K562 (cell line): Measurements from ENCODE around the gene PPRC1.

Experiments used
- CTCF ChIP-seq, 3 experiments: IDR thresholded peaks in 2 of 3; conservative IDR thresholded peaks in 1 of 3; 2 replicates each; pipeline ENCODE4 v1.5.1; 2011 to 2012; ENCODE audit warnings: low read length in 3 of 3, mild to moderate bottlenecking in 3 of 3, control low read depth in 2 of 3, improper control_type of control experiment in 1 of 3, inconsistent platforms in 1 of 3, low read depth in 1 of 3, mixed read lengths in 1 of 3, moderate library complexity in 1 of 3; ENCODE audit not compliant: insufficient read depth in 2 of 3
- ESRRA ChIP-seq: fragments of 450-650 bp; IDR thresholded peaks from 2 replicates; pipeline ENCODE4 v1.6.1; 2014; ENCODE audit warnings: low read depth, mild to moderate bottlenecking, moderate library complexity, borderline replicate concordance
- MAX ChIP-seq: sonication (generic); formaldehyde crosslinking; IDR thresholded peaks from 2 replicates; pipeline ENCODE4 v1.9.0; 2022; ENCODE audit warnings: mild to moderate bottlenecking, missing genetic modification reagents
- MTF1 ChIP-seq: fragments of 250-450 bp; sonication (Bioruptor Pico); IDR thresholded peaks from 2 replicates; pipeline ENCODE4 v1.9.0; 2021; ENCODE audit warnings: moderate library complexity, mild to moderate bottlenecking, inconsistent platforms, borderline replicate concordance
- MXI1 ChIP-seq: IDR thresholded peaks from 2 replicates; pipeline ENCODE4 v1.6.1; 2011; ENCODE audit warnings: low read depth, mild to moderate bottlenecking, improper control_type of control experiment, low read length

- TF ChIP-seq ESRRA (no peak), MAX (CRISPR knock-in tag) (no peak), MTF1 (CRISPR knock-in tag) (no peak), CTCF (IDR thresholded peaks at IDR 0.05 in 2 of 3, conservative IDR thresholded peaks at IDR 0.05 in 1 of 3; ENCODE audit: insufficient read depth in 2 of 3, low read depth in 1 of 3, low read length in 3 of 3) (no peak), MXI1 (no peak)
Observed at GRCh38 chr10:102118867-102119266, 14.0 kb upstream of the PPRC1 start.
